Stimulated activated CD4-positive, alpha-beta T cell treated with anti-CD3 and anti-CD28 coated beads, Interleukin-1b, Interleukin-23, amount 100 ng/mL, for 4 hours (primary cell): ENCODE measurements around the gene IFT57.
A peak's percentile ranks its signal among the peaks of the same experiment; 100 is the strongest.

Source experiments
- DNase-seq, 2 donors: peaks; one replicate each; pipeline ENCODE4 v3.0.0-alpha.2; 2020; ENCODE audit warnings: low read depth in 2 of 2

The IFT57 gene

DNA sequence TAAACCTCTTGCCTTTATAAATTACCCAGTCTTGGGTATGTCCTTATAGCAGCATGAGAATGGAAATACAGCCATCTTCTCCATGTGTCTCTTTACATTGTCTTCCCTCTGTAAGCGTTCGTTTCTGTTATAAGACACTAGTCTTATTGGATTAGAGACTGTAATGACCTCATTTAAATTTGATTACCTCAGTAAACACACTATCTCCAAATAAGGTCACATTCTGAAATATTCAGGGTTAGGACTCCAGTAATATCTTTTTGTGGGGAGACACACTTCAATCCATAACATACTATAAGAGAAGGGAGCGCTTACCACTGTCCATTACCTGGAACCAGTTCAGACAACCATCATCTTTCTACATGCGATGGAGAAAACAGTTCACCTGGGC is 97.1 kb downstream of the IFT57 start:
- no peak for DNase-seq

DNA sequence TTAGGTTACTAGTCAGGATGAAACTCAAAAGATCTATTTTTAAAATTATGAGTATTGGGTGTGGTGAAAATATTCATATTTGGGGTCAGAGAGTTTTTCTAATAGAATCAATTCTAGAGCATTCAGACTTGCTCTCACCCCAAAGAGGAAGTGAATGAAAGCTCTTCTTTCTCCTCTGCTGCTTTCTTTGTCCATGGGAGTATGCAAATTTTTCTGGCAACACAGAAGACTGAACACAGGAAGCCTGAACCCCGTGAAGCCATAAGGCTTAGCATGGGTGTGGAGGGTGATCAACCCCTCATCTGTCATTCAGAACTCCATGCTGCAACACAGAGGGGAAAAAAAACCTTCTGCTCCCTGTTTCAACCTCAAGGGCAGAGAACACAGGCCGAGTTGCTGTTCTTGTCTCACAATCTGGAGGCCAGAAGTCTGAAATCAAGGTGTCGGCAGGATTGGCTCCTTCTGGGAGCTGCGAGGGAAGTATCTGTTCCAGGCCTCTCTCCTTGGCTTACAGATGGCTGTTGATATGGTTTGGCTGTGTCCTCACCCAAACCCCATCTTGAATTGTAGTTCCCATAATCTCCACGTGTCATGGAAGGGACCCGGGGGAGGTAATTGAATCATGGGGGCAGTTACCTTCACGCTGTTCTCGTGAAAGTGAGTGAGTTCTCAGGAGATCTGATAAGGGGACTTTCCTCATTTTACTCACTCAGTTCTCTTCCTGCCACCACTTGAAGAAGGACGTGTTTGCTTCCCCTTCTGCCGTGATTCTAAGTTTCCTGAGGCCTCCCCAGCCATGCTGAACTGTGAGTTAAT is 97.7 kb downstream of the IFT57 start:
- peak; percentile 46 to 75 for DNase-seq

DNA sequence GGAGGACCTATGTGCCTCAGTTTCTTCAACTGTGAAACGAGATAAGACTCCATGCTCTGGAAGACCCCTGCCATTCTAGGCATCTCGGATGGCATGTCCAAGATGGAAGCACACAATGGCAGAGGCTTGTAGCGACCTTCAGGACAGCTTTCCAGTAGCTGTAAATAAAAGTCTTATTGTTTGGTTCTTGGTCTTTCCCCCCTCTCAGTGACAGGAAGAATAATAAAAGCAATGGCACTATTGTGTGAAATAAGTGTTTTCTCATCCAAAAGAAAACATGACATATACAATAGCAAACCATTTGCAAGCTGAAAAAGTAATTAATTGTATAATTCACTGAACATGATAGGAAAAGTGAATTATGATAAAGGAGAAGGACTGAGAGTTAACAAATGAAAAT is 98.9 kb downstream of the IFT57 start:
- DNase-seq, result no peak

DNA sequence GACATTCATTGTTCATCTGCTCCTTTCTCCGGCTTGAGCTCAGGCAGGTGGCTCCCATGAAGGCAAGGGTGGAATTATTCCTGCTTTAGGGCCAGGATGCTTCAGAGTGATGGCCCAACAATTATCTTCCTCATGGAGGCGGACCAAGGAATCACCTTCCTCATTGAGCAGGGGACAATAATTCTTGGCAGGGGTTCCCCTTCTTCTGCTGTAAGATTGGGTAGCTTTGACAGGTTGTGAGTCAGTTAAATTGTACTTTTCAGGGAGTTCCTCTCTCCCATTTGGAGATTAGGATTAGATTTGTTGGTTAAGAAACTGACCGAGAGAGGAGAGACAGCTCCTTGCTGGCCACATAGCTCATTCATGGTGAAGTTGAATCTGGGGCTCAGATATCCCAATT is 99.9 kb downstream of the IFT57 start:
- no peak for DNase-seq

DNA sequence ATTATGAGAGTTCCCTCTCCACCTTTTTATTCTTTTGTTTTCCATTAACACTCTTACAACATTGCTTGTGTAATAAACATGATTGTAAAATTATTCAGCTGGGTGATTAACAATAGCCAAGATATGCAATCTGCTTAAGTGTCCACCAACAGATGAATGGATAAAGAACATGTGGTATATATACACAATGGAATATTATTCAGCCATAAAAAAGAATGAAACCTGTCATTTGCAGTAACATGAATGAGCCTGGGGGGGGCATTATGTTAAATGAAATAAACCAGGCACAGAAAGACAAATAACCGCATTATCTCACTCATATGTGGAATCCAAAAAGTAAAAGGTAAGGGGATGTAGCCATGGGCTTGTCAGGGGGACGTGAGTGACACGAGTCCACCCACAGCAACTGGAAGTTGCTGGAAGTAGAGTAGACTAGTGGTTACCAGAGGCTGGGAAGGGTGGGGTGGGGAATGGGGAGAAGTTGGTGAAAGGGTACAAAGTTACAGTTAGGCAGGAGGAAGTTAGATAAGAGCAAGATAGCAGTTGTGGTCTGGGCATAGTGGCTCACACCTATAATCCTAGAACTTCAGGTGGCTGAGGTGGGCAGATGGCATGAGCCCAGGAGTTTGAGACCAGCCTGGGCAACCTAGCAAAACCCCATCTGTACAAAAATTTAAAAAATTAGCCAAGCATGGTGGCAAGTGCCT is 102.7 kb downstream of the IFT57 start:
- DNase-seq, result no peak

DNA sequence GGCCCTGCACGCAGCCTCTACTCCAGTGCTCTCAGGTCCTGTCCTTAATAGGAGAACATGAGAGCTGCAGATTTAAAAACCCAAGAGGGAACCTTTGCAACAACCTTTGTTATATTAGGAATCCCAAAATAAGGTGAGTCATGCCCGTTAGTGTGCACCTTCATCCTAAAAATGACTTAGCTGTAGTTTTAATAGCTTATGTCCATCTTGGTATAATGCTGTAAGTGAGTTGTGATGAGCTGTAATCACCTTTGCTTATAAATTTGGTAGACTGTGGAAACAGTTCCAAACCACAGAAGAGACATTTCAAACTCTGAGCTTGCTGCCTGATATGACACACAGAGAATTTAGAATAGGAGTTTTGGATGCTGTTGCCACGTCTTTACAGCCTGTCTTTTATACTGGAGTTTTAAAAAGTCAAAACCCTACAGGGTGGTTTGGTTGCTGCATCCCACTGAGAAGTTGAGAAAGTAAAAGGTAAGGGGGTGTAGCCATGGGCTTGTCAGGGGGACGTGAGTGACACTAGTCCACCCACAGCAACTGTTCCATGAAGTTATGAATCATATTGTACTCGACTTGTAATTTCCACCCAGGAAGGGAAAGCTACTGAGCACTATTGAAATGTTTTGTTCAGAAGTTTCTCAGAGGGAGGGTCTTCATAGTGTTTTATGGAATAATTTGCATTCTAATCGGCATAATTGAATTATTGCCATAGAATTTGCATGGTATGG is 104.0 kb downstream of the IFT57 start:
- no peak for DNase-seq

DNA sequence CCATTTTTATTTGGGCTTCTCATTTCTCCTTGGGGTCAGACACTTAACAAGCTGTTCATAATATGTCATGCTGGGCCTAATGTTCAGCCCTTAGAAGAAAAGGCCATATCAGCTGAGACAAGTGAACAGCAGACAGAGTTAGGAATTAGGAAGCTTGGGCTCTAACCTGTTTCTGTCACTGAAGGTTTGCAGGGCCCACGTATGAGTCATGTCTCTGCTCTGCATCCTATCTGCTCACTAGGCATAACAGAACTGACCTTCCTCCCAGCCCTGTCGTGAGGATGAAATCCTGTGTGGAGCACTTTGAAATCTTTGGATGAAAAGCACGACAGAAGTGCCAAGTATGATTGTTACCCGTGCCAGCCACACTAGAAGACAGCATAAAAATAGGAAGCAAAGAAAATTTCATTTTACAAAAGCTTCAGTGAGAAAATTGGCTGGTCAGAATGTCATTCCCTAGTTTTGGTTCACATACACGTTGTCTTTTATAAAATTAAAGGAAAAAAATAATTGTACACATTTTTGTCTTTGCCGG is 104.9 kb downstream of the IFT57 start:
- DNase-seq, result no peak

DNA sequence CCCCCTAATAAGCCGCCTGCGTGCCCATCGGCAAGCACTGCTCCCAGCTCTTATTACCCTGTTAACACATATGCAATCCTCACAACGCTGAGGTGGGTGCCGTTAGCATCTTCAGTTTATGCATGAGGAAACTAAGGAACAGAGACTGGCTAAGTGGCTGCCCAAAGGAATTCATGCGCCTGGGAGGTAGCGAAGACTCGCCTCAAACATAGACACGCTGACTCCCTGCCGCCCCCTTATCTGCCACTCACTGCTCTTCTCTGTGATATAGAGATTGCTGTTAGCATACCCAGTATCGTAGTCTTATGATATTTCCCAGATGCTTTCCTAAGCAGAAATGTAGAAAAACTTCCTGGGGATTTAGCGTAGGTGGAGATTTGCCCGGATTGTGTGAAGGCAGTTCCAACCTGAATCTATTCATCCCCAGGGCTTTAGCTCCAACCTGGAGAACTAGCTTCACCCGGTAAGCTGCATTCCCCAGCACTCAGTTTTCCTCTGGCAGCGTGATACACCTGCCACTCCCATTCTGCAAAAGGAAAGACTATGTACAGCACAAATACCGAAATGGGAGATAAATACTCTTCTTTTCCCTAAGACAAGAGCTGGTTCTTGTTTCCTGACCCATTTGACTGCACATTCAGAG is 107.7 kb downstream of the IFT57 start:
- DNase-seq, result no peak

DNA sequence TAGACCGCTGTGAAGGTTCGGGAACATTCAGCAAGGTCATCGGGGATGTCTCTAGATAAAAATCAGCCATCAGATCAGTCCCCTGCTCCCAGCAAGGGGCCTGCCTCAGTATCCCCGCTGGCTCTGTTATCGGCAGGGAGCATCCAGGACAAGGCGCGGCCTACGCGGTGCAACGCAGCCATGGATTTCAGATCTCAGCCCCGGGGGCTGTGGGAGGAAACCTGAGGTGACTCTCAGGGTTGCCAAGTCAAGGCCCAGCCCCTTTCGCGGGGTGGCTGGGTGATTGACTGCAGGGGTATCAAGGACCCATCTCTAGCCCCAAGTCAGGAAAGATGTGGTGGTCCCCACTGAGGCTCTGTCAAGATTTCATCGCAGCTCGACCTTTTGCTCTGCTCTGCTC is 108.2 kb downstream of the IFT57 start:
- no peak for DNase-seq

DNA sequence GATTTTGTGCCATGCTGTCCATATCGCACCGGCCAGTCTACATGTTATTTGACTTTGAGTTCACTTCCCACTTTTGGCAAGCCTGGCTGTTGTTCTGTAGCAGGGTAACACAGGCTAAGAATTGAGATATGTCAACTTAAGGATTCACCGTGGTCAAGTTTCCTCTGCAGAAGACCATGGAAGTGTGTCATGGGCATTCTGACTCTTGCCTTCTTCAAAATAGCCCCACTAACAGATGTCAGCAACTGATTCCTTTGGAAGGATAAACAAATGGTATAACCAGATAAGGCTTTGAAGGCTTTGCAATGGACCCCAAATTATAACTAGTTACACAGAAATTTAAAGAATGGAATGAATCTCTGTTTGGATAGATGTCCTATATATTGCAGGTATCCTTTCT is 111.3 kb downstream of the IFT57 start:
- DNase-seq, result no peak
